ENCODE data around the gene PEAR1.

PEAR1 gene

GRCh38 chr1:156899956-156900718 is 6.6 kb downstream of the PEAR1 start:
- Histone ChIP-seq H3K27ac (peak overlapping the region in 1 of 2 donors; percentile 43), H3K4me3 (peak overlapping the region; percentile 7)
- DNase-seq (ENCODE audit: low spot score): no peak
- TF ChIP-seq CTCF (IDR thresholded peaks at IDR 0.05): no peak

DNA sequence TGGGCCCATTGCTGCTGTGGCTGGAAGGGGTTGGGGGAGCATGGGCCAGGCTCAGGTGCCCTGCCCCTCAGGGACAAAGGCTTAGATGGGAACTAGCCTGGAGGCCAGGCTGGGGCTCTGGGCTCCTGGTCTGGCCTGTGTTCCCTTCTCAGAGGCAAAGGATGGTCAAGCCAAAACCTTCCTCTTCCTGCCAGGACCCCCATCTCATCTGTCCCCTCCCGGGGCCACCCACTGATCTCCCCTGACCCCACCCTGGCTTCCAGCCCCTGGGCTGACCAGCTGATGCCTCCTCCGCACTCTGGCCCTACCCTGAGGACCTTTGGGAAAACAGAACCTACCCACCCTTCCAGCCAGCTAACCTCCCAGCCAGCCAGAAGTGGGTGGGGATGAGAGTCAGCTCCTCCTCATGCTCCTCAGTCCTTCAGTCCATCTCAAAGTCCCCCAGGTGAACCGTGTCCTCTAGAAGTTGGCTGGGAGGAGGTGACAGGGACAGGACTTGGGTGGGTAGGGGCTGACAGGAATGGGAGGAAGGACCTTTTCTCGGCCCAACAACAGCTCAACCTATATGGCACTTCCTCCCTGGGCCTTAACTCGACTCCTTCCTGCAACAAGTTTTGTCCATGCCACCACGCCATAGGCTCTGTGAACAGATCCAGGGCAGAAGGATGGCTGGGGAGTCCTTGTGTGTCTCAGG is 7.5 kb downstream of the PEAR1 start:
- no peak for DNase-seq (ENCODE audit: low spot score)
- H3K27ac ChIP-seq: peak overlapping the region in 1 of 2 donors; percentile 43
- TF ChIP-seq CTCF (IDR thresholded peaks at IDR 0.05): no peak
- H3K4me3 ChIP-seq: peak overlapping the region; percentile 7

DNA sequence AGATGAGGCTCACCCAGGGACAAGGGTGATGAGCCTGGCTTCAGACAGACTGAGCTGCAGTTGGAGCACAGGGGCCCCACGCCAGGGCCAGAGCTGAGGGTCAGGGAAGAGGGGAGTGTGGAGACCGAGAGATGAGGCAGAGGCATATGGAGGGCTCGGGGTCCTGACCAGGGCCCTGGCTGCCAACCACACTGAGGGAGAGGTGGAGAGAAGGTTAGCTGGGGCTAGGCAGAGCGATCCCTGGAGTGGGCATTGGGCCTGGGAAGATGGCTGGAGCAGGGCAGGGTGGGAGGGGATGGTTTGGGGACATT is 8.0 kb downstream of the PEAR1 start:
- Histone ChIP-seq H3K27ac (peak overlapping the region in 1 of 2 donors; percentile 43), H3K4me3 (no peak overlapping the region)
- no peak for TF ChIP-seq CTCF (IDR thresholded peaks at IDR 0.05)
- DNase-seq (ENCODE audit: low spot score): no peak

GRCh38 chr1:156901966-156902915 is 8.7 kb downstream of the PEAR1 start:
- H3K4me3 ChIP-seq: no peak overlapping the region
- no peak for TF ChIP-seq CTCF (IDR thresholded peaks at IDR 0.05)
- no peak for DNase-seq (ENCODE audit: low spot score)
- peak overlapping the region in 1 of 2 donors; percentile 43 for H3K27ac ChIP-seq

GRCh38 chr1:156903328-156904091 is 10.0 kb downstream of the PEAR1 start:
- no peak overlapping the region for H3K4me3 ChIP-seq
- TF ChIP-seq CTCF (IDR thresholded peaks at IDR 0.05): no peak
- DNase-seq (ENCODE audit: low spot score): no peak
- peak overlapping the region in 1 of 2 donors; percentile 14 for H3K27ac ChIP-seq

DNA sequence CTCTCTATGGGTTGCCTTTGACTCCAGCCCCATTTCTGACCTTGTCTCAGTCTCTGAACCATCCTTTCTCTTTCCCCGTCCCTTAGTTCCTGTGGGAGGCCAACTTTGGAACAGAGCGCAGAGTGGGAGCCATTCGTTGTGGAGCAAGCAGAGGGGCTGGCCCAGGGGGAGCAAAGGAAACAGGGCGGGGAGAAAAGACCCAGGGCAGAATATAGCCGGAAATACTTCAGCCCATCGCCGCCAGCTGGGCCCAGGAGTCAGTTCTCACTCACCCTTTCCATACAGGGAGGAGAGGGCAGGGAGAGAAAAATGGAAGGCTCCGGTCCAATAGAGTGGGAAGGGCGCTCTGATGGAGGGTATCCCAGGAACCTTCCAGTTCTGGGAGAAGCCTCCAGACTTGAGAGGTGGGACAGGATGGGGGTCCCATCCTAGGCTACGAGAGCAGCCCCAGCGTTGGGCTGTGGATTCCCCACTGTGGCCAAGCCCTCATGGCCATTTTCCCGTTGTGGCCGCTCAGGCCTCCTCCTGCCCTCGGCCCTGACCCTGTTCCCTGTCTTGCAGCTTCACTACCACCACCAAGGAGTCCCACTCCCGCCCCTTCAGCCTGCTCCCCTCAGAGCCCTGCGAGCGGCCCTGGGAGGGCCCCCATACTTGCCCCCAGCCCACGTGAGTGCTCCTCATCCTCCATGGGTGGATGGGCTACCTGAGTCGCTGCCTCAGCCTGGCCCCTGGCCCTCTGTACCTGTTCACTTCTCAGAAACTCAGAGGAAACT is 10.9 kb downstream of the PEAR1 start:
- no peak for DNase-seq (ENCODE audit: low spot score)
- no peak for TF ChIP-seq CTCF (IDR thresholded peaks at IDR 0.05)
- Histone ChIP-seq H3K27ac (peak overlapping the region in 1 of 2 donors; percentile 45), H3K4me3 (no peak overlapping the region)

Data from coronary artery (tissue), 2 donors.